Measurements from ENCODE around the gene B2M.
A peak's percentile ranks its signal among the peaks of the same experiment; 100 is the strongest.
"Not testable (repeated sequence)": the region's sequence is repeated elsewhere in the genome, so short reads cannot be mapped to it uniquely, and the experiment has no call there.

The B2M gene

DNA sequence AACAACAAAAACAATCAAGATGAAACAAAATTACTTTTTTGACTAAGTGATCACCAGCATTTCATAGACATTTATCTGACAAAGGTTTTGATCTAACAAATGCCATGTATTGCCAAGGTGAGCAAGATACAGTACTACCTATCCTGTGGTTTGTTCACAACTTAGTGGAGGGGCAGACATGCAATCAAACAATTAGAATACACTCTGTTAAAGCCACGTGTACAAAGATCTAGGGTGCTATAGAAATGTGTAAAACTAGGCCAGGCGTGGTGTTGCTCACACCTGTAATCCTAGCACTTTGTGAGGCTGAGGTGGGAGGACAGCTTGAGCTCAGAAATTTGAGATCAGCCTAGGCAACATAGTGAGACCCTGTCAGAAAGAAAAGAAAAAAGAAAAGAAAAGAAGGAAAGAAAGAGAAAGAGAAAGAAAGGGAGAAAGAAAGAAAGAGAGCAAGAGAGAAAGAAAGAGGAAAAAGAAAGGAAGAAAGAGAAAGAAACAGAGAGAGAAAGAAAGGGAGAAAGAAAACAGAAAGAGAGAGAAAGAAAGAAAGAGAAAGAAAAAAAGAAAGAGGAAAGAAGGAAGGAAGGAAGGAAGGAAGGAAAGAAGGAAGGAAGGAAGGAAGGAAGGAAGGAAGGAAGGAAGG lies 23.6 kb downstream of the B2M start:
- H3K27ac ChIP-seq (ENCODE audit: low read depth, low read length), result no peak overlapping the region
- H3K9ac ChIP-seq (ENCODE audit: low read depth in 1 of 2, low read length in 2 of 2), result no peak overlapping the region
- H3K4me1 ChIP-seq (ENCODE audit: control insufficient read depth in 1 of 2, insufficient read depth in 2 of 2, low read length in 2 of 2), result peaks cover 8 to 11% of the 10 kb centered on the region in 2 donors

DNA sequence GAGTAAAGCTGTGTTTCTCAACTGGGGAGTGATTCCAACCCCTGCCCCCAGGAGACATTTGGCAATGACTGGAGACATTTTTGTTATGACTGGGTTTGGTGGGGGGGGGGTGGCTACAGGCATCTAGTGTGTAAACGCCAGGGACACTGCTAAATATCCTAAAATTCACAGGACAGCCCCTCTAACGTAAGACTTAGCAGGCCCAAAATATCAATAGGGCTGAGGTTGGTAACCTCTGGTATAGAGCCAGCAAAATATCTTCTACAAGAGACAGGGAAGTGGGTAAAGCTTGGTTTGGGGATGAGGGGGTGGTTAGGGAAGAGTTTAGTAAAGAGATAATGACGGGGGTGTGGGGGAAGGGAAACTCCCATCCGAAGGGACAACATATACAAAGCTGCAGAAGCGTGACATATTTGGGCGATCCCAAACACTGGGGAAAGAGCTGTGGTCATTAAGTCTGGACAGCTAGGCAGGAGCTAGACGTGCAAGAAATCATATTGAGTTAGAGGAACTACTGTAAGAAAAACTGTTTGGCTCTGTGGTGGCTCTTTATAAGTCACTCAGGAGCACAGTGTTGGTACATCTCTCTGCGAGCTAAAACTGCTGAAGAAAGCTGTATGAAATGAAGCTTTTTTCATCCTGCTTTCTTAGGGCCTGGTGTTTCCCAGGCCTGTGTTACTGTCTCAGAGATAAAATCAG lies 24.3 kb downstream of the B2M start:
- Histone ChIP-seq H3K9ac (ENCODE audit: low read depth in 1 of 2, low read length in 2 of 2) (peak overlapping the region in 1 of 2 donors; percentile 38), H3K4me1 (ENCODE audit: control insufficient read depth in 1 of 2, insufficient read depth in 2 of 2, low read length in 2 of 2) (peaks cover 5 to 8% of the 10 kb centered on the region in 2 donors), H3K27me3 (ENCODE audit: control insufficient read depth in 1 of 2, insufficient read depth in 2 of 2, low read length in 2 of 2) (no peaks in the 10 kb centered on the region), H3K9me3 (ENCODE audit: control insufficient read depth in 1 of 2, low read length in 2 of 2) (no peaks in the 10 kb centered on the region), H3K4me3 (ENCODE audit: low read depth in 1 of 2, low read length in 2 of 2) (peak overlapping the region in 1 of 2 donors; percentile 18), H3K27ac (ENCODE audit: low read depth, low read length) (peak overlapping the region; percentile 41), H3K36me3 (ENCODE audit: control insufficient read depth in 1 of 2, insufficient read depth in 2 of 2, low read length in 2 of 2) (peaks cover 0 to 6% of the 10 kb centered on the region in 2 donors)

More for the DNA sequence above, 23.6 kb downstream of the B2M start:
- Histone ChIP-seq H3K4me3 (ENCODE audit: low read depth in 1 of 2, low read length in 2 of 2) (peak overlapping the region in 1 of 2 donors; percentile 18), H3K27me3 (ENCODE audit: control insufficient read depth in 1 of 2, insufficient read depth in 2 of 2, low read length in 2 of 2) (no peaks in the 10 kb centered on the region), H3K9me3 (ENCODE audit: control insufficient read depth in 1 of 2, low read length in 2 of 2) (no peaks in the 10 kb centered on the region), H3K36me3 (ENCODE audit: control insufficient read depth in 1 of 2, insufficient read depth in 2 of 2, low read length in 2 of 2) (peaks cover 0 to 6% of the 10 kb centered on the region in 2 donors)

DNA sequence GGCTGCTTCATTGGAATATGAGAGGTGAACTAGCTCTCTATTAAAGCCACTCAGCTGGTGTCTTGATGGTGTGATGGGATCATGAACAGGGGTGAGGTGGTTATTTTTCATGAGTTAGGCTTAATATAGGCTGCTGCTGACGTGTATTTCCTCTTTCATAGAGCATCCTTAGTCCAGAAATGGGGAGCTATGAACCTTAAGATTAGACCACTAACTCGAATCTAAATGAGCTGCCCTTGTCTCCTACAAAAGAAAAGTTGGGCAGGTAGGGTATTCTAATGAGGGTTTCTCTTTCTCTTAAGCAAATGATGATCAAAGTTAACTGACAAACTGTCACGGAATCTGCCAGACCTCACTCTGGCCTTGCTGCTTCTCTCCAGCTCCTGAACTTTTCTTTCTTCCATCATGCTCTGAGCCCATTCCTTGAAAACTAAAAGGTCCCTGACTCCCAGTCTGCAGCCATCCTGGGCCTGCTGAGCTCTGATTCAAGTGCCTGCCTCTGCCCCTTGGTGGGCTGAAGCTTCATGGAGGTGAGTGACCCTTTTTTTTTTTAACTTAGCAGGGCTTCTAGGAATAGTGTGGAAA lies 25.0 kb downstream of the B2M start, which contains the start of gene TRIM69:
Gene TRIM69 (plus strand): TSS at position 348 of the 585 bp plus-strand sequence. CDS start 177 bp downstream, at position 525.
- no peaks in the 10 kb centered on the region for H3K9me3 ChIP-seq (ENCODE audit: control insufficient read depth in 1 of 2, low read length in 2 of 2)
- H3K9ac ChIP-seq (ENCODE audit: low read depth in 1 of 2, low read length in 2 of 2), result peak within 1 kb of the TSS in 1 of 2 donors; percentile 38
- peaks cover 0 to 6% of the 10 kb centered on the region in 2 donors for H3K36me3 ChIP-seq (ENCODE audit: control insufficient read depth in 1 of 2, insufficient read depth in 2 of 2, low read length in 2 of 2)
- peak within 1 kb of the TSS; percentile 41 for H3K27ac ChIP-seq (ENCODE audit: low read depth, low read length)
- H3K27me3 ChIP-seq (ENCODE audit: control insufficient read depth in 1 of 2, insufficient read depth in 2 of 2, low read length in 2 of 2), result no peaks in the 10 kb centered on the region
- H3K4me1 ChIP-seq (ENCODE audit: control insufficient read depth in 1 of 2, insufficient read depth in 2 of 2, low read length in 2 of 2), result peaks cover 3 to 8% of the 10 kb centered on the region in 2 donors
- H3K4me3 ChIP-seq (ENCODE audit: low read depth in 1 of 2, low read length in 2 of 2), result peak within 1 kb of the TSS in 1 of 2 donors; percentile 18

- Histone ChIP-seq H3K36me3 (ENCODE audit: control insufficient read depth in 1 of 2, insufficient read depth in 2 of 2, low read length in 2 of 2) (no peaks in the 10 kb centered on the region), H3K9ac (ENCODE audit: low read depth in 1 of 2, low read length in 2 of 2) (no peak overlapping the region), H3K4me3 (ENCODE audit: low read depth in 1 of 2, low read length in 2 of 2) (no peak overlapping the region), H3K27ac (ENCODE audit: low read depth, low read length) (no peak overlapping the region), H3K9me3 (ENCODE audit: control insufficient read depth in 1 of 2, low read length in 2 of 2) (no peaks in the 10 kb centered on the region), H3K4me1 (ENCODE audit: control insufficient read depth in 1 of 2, insufficient read depth in 2 of 2, low read length in 2 of 2) (peaks cover 3 to 8% of the 10 kb centered on the region in 2 donors), H3K27me3 (ENCODE audit: control insufficient read depth in 1 of 2, insufficient read depth in 2 of 2, low read length in 2 of 2) (no peaks in the 10 kb centered on the region)
Measured at GRCh38 chr15:44738340-44738984, 27.1 kb downstream of the B2M start.

GRCh38 chr15:44739222-44739847 lies 28.0 kb downstream of the B2M start:
- H3K9ac ChIP-seq (ENCODE audit: low read depth in 1 of 2, low read length in 2 of 2); H3K27ac ChIP-seq (ENCODE audit: low read depth, low read length); H3K4me1 ChIP-seq (ENCODE audit: control insufficient read depth in 1 of 2, insufficient read depth in 2 of 2, low read length in 2 of 2); H3K36me3 ChIP-seq (ENCODE audit: control insufficient read depth in 1 of 2, insufficient read depth in 2 of 2, low read length in 2 of 2); H3K9me3 ChIP-seq (ENCODE audit: control insufficient read depth in 1 of 2, low read length in 2 of 2); H3K4me3 ChIP-seq (ENCODE audit: low read depth in 1 of 2, low read length in 2 of 2); H3K27me3 ChIP-seq (ENCODE audit: control insufficient read depth in 1 of 2, insufficient read depth in 2 of 2, low read length in 2 of 2): not testable (repeated sequence)

DNA sequence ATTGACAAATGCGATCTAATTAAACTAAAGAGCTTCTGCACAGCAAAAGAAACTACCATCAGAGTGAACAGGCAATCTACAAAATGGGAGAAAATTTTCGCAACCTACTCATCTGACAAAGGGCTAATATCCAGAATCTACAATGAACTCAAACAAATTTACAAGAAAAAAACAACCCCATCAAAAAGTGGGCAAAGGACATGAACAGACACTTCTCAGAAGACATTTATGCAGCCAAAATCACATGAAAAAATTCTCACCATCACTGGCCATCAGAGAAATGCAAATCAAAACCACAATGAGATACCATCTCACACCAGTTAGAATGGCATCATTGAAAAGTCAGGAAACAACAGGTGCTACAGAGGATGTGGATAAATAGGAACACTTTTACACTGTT lies 32.1 kb downstream of the B2M start:
- H3K27me3 ChIP-seq (ENCODE audit: control insufficient read depth in 1 of 2, insufficient read depth in 2 of 2, low read length in 2 of 2); H3K36me3 ChIP-seq (ENCODE audit: control insufficient read depth in 1 of 2, insufficient read depth in 2 of 2, low read length in 2 of 2); H3K4me3 ChIP-seq (ENCODE audit: low read depth in 1 of 2, low read length in 2 of 2); H3K27ac ChIP-seq (ENCODE audit: low read depth, low read length); H3K4me1 ChIP-seq (ENCODE audit: control insufficient read depth in 1 of 2, insufficient read depth in 2 of 2, low read length in 2 of 2); H3K9ac ChIP-seq (ENCODE audit: low read depth in 1 of 2, low read length in 2 of 2); H3K9me3 ChIP-seq (ENCODE audit: control insufficient read depth in 1 of 2, low read length in 2 of 2): not testable (repeated sequence)

- Histone ChIP-seq H3K27me3 (ENCODE audit: control insufficient read depth in 1 of 2, insufficient read depth in 2 of 2, low read length in 2 of 2) (no peaks in the 10 kb centered on the region), H3K36me3 (ENCODE audit: control insufficient read depth in 1 of 2, insufficient read depth in 2 of 2, low read length in 2 of 2) (no peaks in the 10 kb centered on the region), H3K9ac (ENCODE audit: low read depth in 1 of 2, low read length in 2 of 2) (no peak overlapping the region), H3K4me3 (ENCODE audit: low read depth in 1 of 2, low read length in 2 of 2) (no peak overlapping the region), H3K27ac (ENCODE audit: low read depth, low read length) (no peak overlapping the region), H3K4me1 (ENCODE audit: control insufficient read depth in 1 of 2, insufficient read depth in 2 of 2, low read length in 2 of 2) (no peaks in the 10 kb centered on the region), H3K9me3 (ENCODE audit: control insufficient read depth in 1 of 2, low read length in 2 of 2) (peaks cover 1 to 11% of the 10 kb centered on the region in 2 donors)
Measured at GRCh38 chr15:44753345-44753744, 42.0 kb downstream of the B2M start.

- Histone ChIP-seq H3K4me1 (ENCODE audit: control insufficient read depth in 1 of 2, insufficient read depth in 2 of 2, low read length in 2 of 2) (no peaks in the 10 kb centered on the region), H3K27ac (ENCODE audit: low read depth, low read length) (no peak overlapping the region), H3K9ac (ENCODE audit: low read depth in 1 of 2, low read length in 2 of 2) (no peak overlapping the region), H3K27me3 (ENCODE audit: control insufficient read depth in 1 of 2, insufficient read depth in 2 of 2, low read length in 2 of 2) (no peaks in the 10 kb centered on the region), H3K4me3 (ENCODE audit: low read depth in 1 of 2, low read length in 2 of 2) (no peak overlapping the region), H3K9me3 (ENCODE audit: control insufficient read depth in 1 of 2, low read length in 2 of 2) (no peaks in the 10 kb centered on the region), H3K36me3 (ENCODE audit: control insufficient read depth in 1 of 2, insufficient read depth in 2 of 2, low read length in 2 of 2) (no peaks in the 10 kb centered on the region)
Measured at GRCh38 chr15:44763187-44763586, 51.9 kb downstream of the B2M start.

DNA sequence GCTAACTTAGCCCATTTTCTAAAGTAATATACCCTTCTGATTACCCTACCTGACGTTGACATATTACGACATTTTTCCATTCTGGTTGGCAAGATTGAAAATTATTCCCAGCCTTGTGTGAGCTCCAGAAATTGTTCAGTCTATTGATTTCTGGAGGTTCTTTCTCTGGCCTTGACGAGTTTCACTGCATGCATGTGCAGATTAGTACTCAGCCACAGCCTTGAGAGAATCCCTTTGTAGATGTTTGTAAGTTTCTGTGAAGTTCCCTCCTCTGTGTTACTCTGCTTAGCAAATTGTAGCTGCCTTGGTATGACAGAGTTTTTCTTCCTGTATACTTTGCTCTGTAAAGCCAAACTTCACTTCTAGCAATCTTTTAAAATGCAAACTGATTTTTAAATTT lies 52.5 kb downstream of the B2M start:
- Histone ChIP-seq H3K9ac (ENCODE audit: low read depth in 1 of 2, low read length in 2 of 2) (no peak overlapping the region), H3K4me3 (ENCODE audit: low read depth in 1 of 2, low read length in 2 of 2) (no peak overlapping the region), H3K27ac (ENCODE audit: low read depth, low read length) (no peak overlapping the region), H3K4me1 (ENCODE audit: control insufficient read depth in 1 of 2, insufficient read depth in 2 of 2, low read length in 2 of 2) (no peaks in the 10 kb centered on the region), H3K36me3 (ENCODE audit: control insufficient read depth in 1 of 2, insufficient read depth in 2 of 2, low read length in 2 of 2) (no peaks in the 10 kb centered on the region), H3K27me3 (ENCODE audit: control insufficient read depth in 1 of 2, insufficient read depth in 2 of 2, low read length in 2 of 2) (no peaks in the 10 kb centered on the region), H3K9me3 (ENCODE audit: control insufficient read depth in 1 of 2, low read length in 2 of 2) (no peaks in the 10 kb centered on the region)

Measured in duodenal mucosa (tissue), 2 donors.